Activated naive CD4-positive, alpha-beta T cell treated with anti-CD3 and anti-CD28 coated beads for 36 hours (primary cell): ENCODE results near the gene IL1RL2. TPM values are rescaled to one million over a fixed set of nuclear protein-coding genes. Genes with fewer than 3 reads are reported as not detected.
A peak's percentile ranks its signal among the peaks of the same experiment; 100 is the strongest.

ENCODE experiments used
- CTCF ChIA-PET: fragments of 350-600 bp; sonication (Branson Sonifier 250); formaldehyde crosslinking; loops from one replicate; lab custom pipeline; 2021; ENCODE audit warnings: antibody characterized with exemption; lab: Charles Lee
- DNase-seq: peaks from one replicate; pipeline ENCODE4 v3.0.0-alpha.2; 2020
- H3K27ac Mint-ChIP-seq: one replicate; pipeline ENCODE4 v1.8.0; 2021; ENCODE audit warnings: mild to moderate bottlenecking, mixed read lengths
- H3K27me3 Mint-ChIP-seq: one replicate; pipeline ENCODE4 v1.8.0; 2021; ENCODE audit warnings: low read depth, mixed read lengths
- H3K36me3 Mint-ChIP-seq: one replicate; pipeline ENCODE4 v1.8.0; 2021; ENCODE audit warnings: low read depth, mixed read lengths
- H3K4me1 Mint-ChIP-seq: one replicate; pipeline ENCODE4 v1.8.0; 2021; ENCODE audit warnings: low read depth, mixed read lengths
- H3K4me3 Mint-ChIP-seq: one replicate; pipeline ENCODE4 v1.8.0; 2021; ENCODE audit warnings: mild to moderate bottlenecking, moderate library complexity, mixed read lengths
- H3K9me3 Mint-ChIP-seq: one replicate; pipeline ENCODE4 v1.8.0; 2021; ENCODE audit warnings: mixed read lengths
- intact Hi-C: fragments of 100-400 bp; cut with micrococcal nuclease; formaldehyde crosslinking; loops from one replicate; pipeline ENCODE4 v1.15.1; 2023
- total RNA-seq, 2 experiments: library from RNA; stranded (reverse); gene quantifications; one replicate each; pipeline ENCODE4 v1.2.3, GENCODE V29; 2021

IL1RL2 gene
- total RNA-seq, 2 experiments from 2014 or later: 0.30 to 0.91 TPM

- no peak overlapping the region for H3K27ac Mint-ChIP-seq
- peaks cover 6% of the 10 kb centered on the region for H3K36me3 Mint-ChIP-seq
- H3K4me1 Mint-ChIP-seq: no peaks in the 10 kb centered on the region
- H3K9me3 Mint-ChIP-seq: peaks cover 11% of the 10 kb centered on the region
- H3K4me3 Mint-ChIP-seq: no peak overlapping the region
- CTCF ChIA-PET: interaction anchor here (0.6 to 1.2 kb wide), 2 partner anchors 13 to 33 kb away, joined by 3 read pairs; no protein-coding TSS in a partner anchor
- peaks cover 5% of the 10 kb centered on the region for H3K27me3 Mint-ChIP-seq
- intact Hi-C loops: no loop called here
- no peak for DNase-seq
Observed at GRCh38 chr2:102206666-102207341, 20.0 kb downstream of the IL1RL2 start.

- Mint-ChIP-seq H3K4me1 (no peaks in the 10 kb centered on the region), H3K4me3 (no peak overlapping the region), H3K27ac (no peak overlapping the region), H3K36me3 (peaks cover 6% of the 10 kb centered on the region), H3K27me3 (peaks cover 5% of the 10 kb centered on the region), H3K9me3 (peaks cover 11% of the 10 kb centered on the region)
- CTCF ChIA-PET: no interaction called here
- intact Hi-C loops: no loop called here
- no peak for DNase-seq
Observed at GRCh38 chr2:102208774-102209173, 22.0 kb downstream of the IL1RL2 start.

- H3K4me3 Mint-ChIP-seq: no peak overlapping the region
- H3K4me1 Mint-ChIP-seq: no peaks in the 10 kb centered on the region
- DNase-seq: no peak
- intact Hi-C loops: no loop called here
- H3K27ac Mint-ChIP-seq: no peak overlapping the region
- CTCF ChIA-PET: interaction anchor here (1.0 kb wide), 1 partner anchor 9 kb away, joined by 5 read pairs; no protein-coding TSS in a partner anchor
- H3K9me3 Mint-ChIP-seq: peaks cover 11% of the 10 kb centered on the region
- peaks cover 4% of the 10 kb centered on the region for H3K27me3 Mint-ChIP-seq
- peaks cover 6% of the 10 kb centered on the region for H3K36me3 Mint-ChIP-seq
Observed at GRCh38 chr2:102209474-102209873, 22.7 kb downstream of the IL1RL2 start.

GRCh38 chr2:102217032-102217431 lies 30.2 kb downstream of the IL1RL2 start:
- Mint-ChIP-seq H3K27ac (no peak overlapping the region), H3K4me3 (no peak overlapping the region), H3K4me1 (peaks cover 6% of the 10 kb centered on the region), H3K36me3 (peaks cover 11% of the 10 kb centered on the region), H3K27me3 (no peaks in the 10 kb centered on the region), H3K9me3 (peaks cover 29% of the 10 kb centered on the region)
- no peak for DNase-seq
- CTCF ChIA-PET: no interaction called here
- intact Hi-C loops: no loop called here

- Mint-ChIP-seq H3K9me3 (no peaks in the 10 kb centered on the region), H3K4me1 (peaks cover 40% of the 10 kb centered on the region), H3K27me3 (no peaks in the 10 kb centered on the region), H3K36me3 (no peaks in the 10 kb centered on the region), H3K27ac (peak overlapping the region; percentile 43), H3K4me3 (no peak overlapping the region)
- CTCF ChIA-PET: interaction anchor here (0.6 to 1.8 kb wide), 4 partner anchors 27 to 224 kb away, joined by 3 to 4 read pairs (median 3); no protein-coding TSS in a partner anchor
- DNase-seq: no peak
- intact Hi-C loops: no loop called here
Observed at GRCh38 chr2:102224824-102225739, 38.3 kb downstream of the IL1RL2 start.

GRCh38 chr2:102226171-102226570 lies 39.3 kb downstream of the IL1RL2 start:
- H3K4me3 Mint-ChIP-seq: no peak overlapping the region
- no peaks in the 10 kb centered on the region for H3K27me3 Mint-ChIP-seq
- peaks cover 40% of the 10 kb centered on the region for H3K4me1 Mint-ChIP-seq
- H3K9me3 Mint-ChIP-seq: no peaks in the 10 kb centered on the region
- CTCF ChIA-PET: interaction anchor here (0.6 to 1.8 kb wide), 3 partner anchors 59 to 225 kb away, joined by 3 read pairs; no protein-coding TSS in a partner anchor
- H3K36me3 Mint-ChIP-seq: no peaks in the 10 kb centered on the region
- peak overlapping the region; percentile 94 for H3K27ac Mint-ChIP-seq
- intact Hi-C loops: no loop called here
- DNase-seq: no peak

- intact Hi-C loops: no loop called here
- no peak overlapping the region for H3K4me3 Mint-ChIP-seq
- H3K4me1 Mint-ChIP-seq: peaks cover 40% of the 10 kb centered on the region
- no peaks in the 10 kb centered on the region for H3K27me3 Mint-ChIP-seq
- no peak for DNase-seq
- H3K9me3 Mint-ChIP-seq: no peaks in the 10 kb centered on the region
- H3K27ac Mint-ChIP-seq: peak overlapping the region; percentile 94
- no peaks in the 10 kb centered on the region for H3K36me3 Mint-ChIP-seq
- CTCF ChIA-PET: interaction anchor here (1.2 to 1.8 kb wide), 2 partner anchors 60 to 206 kb away, joined by 3 read pairs; no protein-coding TSS in a partner anchor
Observed at GRCh38 chr2:102226612-102227391, 40.0 kb downstream of the IL1RL2 start.

- Mint-ChIP-seq H3K4me3 (no peak overlapping the region), H3K27ac (no peak overlapping the region), H3K9me3 (no peaks in the 10 kb centered on the region), H3K27me3 (no peaks in the 10 kb centered on the region), H3K4me1 (peaks cover 47% of the 10 kb centered on the region), H3K36me3 (no peaks in the 10 kb centered on the region)
- CTCF ChIA-PET: interaction anchor here (0.9 kb wide), 1 partner anchor 15 kb away, joined by 3 read pairs; no protein-coding TSS in a partner anchor
- no peak for DNase-seq
- intact Hi-C loops: no loop called here
Observed at GRCh38 chr2:102229141-102229769, 42.4 kb downstream of the IL1RL2 start.

- DNase-seq: no peak
- H3K27ac Mint-ChIP-seq: no peak overlapping the region
- H3K9me3 Mint-ChIP-seq: no peaks in the 10 kb centered on the region
- H3K4me3 Mint-ChIP-seq: no peak overlapping the region
- intact Hi-C loops: no loop called here
- H3K36me3 Mint-ChIP-seq: no peaks in the 10 kb centered on the region
- H3K27me3 Mint-ChIP-seq: no peaks in the 10 kb centered on the region
- CTCF ChIA-PET: interaction anchor here (0.8 to 1.3 kb wide), 3 partner anchors 224 to 346 kb away, joined by 3 read pairs; no protein-coding TSS in a partner anchor
- H3K4me1 Mint-ChIP-seq: peaks cover 57% of the 10 kb centered on the region
Observed at GRCh38 chr2:102230410-102230909, 43.6 kb downstream of the IL1RL2 start.

- CTCF ChIA-PET: interaction anchor here (0.5 to 4.6 kb wide), 10 partner anchors 14 to 479 kb away, joined by 3 to 21 read pairs (median 3); no protein-coding TSS in a partner anchor
- Mint-ChIP-seq H3K4me1 (peaks cover 42% of the 10 kb centered on the region), H3K36me3 (no peaks in the 10 kb centered on the region), H3K4me3 (no peak overlapping the region), H3K27ac (no peak overlapping the region), H3K9me3 (no peaks in the 10 kb centered on the region), H3K27me3 (no peaks in the 10 kb centered on the region)
- DNase-seq: no peak
- intact Hi-C loops: no loop called here
Observed at GRCh38 chr2:102233132-102233884, 46.5 kb downstream of the IL1RL2 start.
